WTC11 (cell line): Measurements from ENCODE around the gene KCNIP4. TPM values are rescaled to one million over a fixed set of nuclear protein-coding genes. Genes with fewer than 3 reads are reported as not detected.

Experiments used
- ATAC-seq: fragments of 200-7000 bp; cut with Tn5 transposase; 2 replicates; pipeline ENCODE4 v1.10.0; 2021; ENCODE audit warnings: mild to moderate bottlenecking, moderate library complexity
- CTCF ChIA-PET: fragments of 300-600 bp; sonication (Branson Sonifier 250); formaldehyde crosslinking; loops from one replicate; lab custom pipeline; 2021; ENCODE audit warnings: antibody characterized with exemption; lab: Charles Lee
- POLR2A ChIA-PET: fragments of 350-600 bp; sonication (Branson Sonifier 250); formaldehyde crosslinking; loops from one replicate; lab custom pipeline; 2021; ENCODE audit warnings: antibody characterized with exemption; lab: Charles Lee
- DNase-seq: peaks from one replicate; pipeline ENCODE4 v3.0.0; 2021; ENCODE audit warnings: low spot score
- H3K27ac Mint-ChIP-seq: 2 replicates; pipeline ENCODE4 v1.8.0; 2021; ENCODE audit warnings: mixed read lengths
- H3K27me3 Mint-ChIP-seq: 2 replicates; pipeline ENCODE4 v1.8.0; 2021; ENCODE audit warnings: low read depth, mild to moderate bottlenecking, moderate library complexity, mixed read lengths
- H3K36me3 Mint-ChIP-seq: 2 replicates; pipeline ENCODE4 v1.8.0; 2021; ENCODE audit warnings: mixed read lengths
- H3K4me1 Mint-ChIP-seq: 2 replicates; pipeline ENCODE4 v1.8.0; 2022; ENCODE audit warnings: mixed read lengths
- H3K4me3 Mint-ChIP-seq: 2 replicates; pipeline ENCODE4 v1.8.0; 2021; ENCODE audit warnings: mild to moderate bottlenecking, moderate library complexity, mixed read lengths
- H3K9me3 Mint-ChIP-seq: 2 replicates; pipeline ENCODE4 v1.8.0; 2021; ENCODE audit warnings: mixed read lengths
- CREB1 ChIP-seq: sonication (generic); formaldehyde crosslinking; IDR thresholded peaks from 2 replicates; pipeline ENCODE4 v1.8.0; 2023; ENCODE audit warnings: mild to moderate bottlenecking, missing genetic modification reagents
- ESRRA ChIP-seq: sonication (generic); formaldehyde crosslinking; IDR thresholded peaks from 2 replicates; pipeline ENCODE4 v1.8.1; 2022; ENCODE audit warnings: mild to moderate bottlenecking, missing genetic modification reagents, borderline replicate concordance
- GABPB1 ChIP-seq: sonication (generic); formaldehyde crosslinking; IDR thresholded peaks from 2 replicates; pipeline ENCODE4 v1.8.1; 2023; ENCODE audit warnings: mild to moderate bottlenecking, missing genetic modification reagents
- HMGA2 ChIP-seq: fragments of 250-450 bp; sonication (Bioruptor Pico); IDR thresholded peaks from 2 replicates; pipeline ENCODE4 v1.4.0; 2021; ENCODE audit warnings: mild to moderate bottlenecking, moderate library complexity
- IRF2 ChIP-seq: sonication (generic); formaldehyde crosslinking; IDR thresholded peaks from 2 replicates; pipeline ENCODE4 v1.8.0; 2022; ENCODE audit warnings: low read depth, missing genetic modification reagents, borderline replicate concordance
- KAT7 ChIP-seq: sonication (generic); formaldehyde crosslinking; IDR thresholded peaks from 2 replicates; pipeline ENCODE4 v1.8.1; 2023; ENCODE audit warnings: missing genetic modification reagents, mild to moderate bottlenecking, borderline replicate concordance
- SMAD4 ChIP-seq: sonication (generic); formaldehyde crosslinking; IDR thresholded peaks from 2 replicates; pipeline ENCODE4 v1.8.0; 2022; ENCODE audit warnings: mild to moderate bottlenecking, missing genetic modification reagents
- SP1 ChIP-seq: sonication (generic); formaldehyde crosslinking; conservative IDR thresholded peaks from 2 replicates; pipeline ENCODE4 v1.8.1; 2022; ENCODE audit warnings: missing genetic modification reagents
- TCF7 ChIP-seq: sonication (generic); formaldehyde crosslinking; IDR thresholded peaks from 2 replicates; pipeline ENCODE4 v1.8.0; 2022; ENCODE audit warnings: mild to moderate bottlenecking, low read depth, missing genetic modification reagents, moderate library complexity
- ZNF263 ChIP-seq: sonication (generic); formaldehyde crosslinking; IDR thresholded peaks from 2 replicates; pipeline ENCODE4 v1.8.1; 2022; ENCODE audit warnings: low read depth, mild to moderate bottlenecking, moderate library complexity, missing genetic modification reagents
- ZNF317 ChIP-seq: sonication (generic); formaldehyde crosslinking; IDR thresholded peaks from 2 replicates; pipeline ENCODE4 v1.8.1; 2023; ENCODE audit warnings: low read depth, mild to moderate bottlenecking, moderate library complexity, missing genetic modification reagents, borderline replicate concordance
- total RNA-seq: library from RNA; stranded (reverse); gene quantifications from 3 replicates; pipeline ENCODE4 v1.2.3, GENCODE V29; 2021
- TF ChIP-seq, protein P1 (sequence below): fragments of 250-450 bp; sonication (Bioruptor Pico); IDR thresholded peaks from 2 replicates; pipeline ENCODE4 v1.9.0; 2021; ENCODE audit warnings: mild to moderate bottlenecking, borderline replicate concordance
- TF ChIP-seq, protein P2 (sequence below): sonication (generic); formaldehyde crosslinking; IDR thresholded peaks from 2 replicates; pipeline ENCODE4 v1.8.1; 2022; ENCODE audit warnings: low read depth, missing genetic modification reagents, borderline replicate concordance
- TF ChIP-seq, protein P3 (sequence below): sonication (generic); formaldehyde crosslinking; IDR thresholded peaks from 2 replicates; pipeline ENCODE4 v1.8.0; 2022; ENCODE audit warnings: mild to moderate bottlenecking, missing genetic modification reagents
- TF ChIP-seq, protein P4 (sequence below): sonication (generic); formaldehyde crosslinking; IDR thresholded peaks from 2 replicates; pipeline ENCODE4 v1.8.0; 2023; ENCODE audit warnings: missing genetic modification reagents
- TF ChIP-seq, protein P5 (sequence below): sonication (generic); formaldehyde crosslinking; IDR thresholded peaks from 2 replicates; pipeline ENCODE4 v1.8.1; 2023; ENCODE audit warnings: mild to moderate bottlenecking, missing genetic modification reagents, moderate library complexity
- TF ChIP-seq, protein P6 (sequence below): sonication (generic); formaldehyde crosslinking; IDR thresholded peaks from 2 replicates; pipeline ENCODE4 v1.8.1; 2022; ENCODE audit warnings: mild to moderate bottlenecking, moderate library complexity, missing genetic modification reagents
- TF ChIP-seq, protein P7 (sequence below): fragments of 250-450 bp; sonication (Bioruptor Pico); IDR thresholded peaks from 2 replicates; pipeline ENCODE4 v1.9.0; 2021; ENCODE audit warnings: mild to moderate bottlenecking
- TF ChIP-seq, protein P8 (sequence below): sonication (generic); formaldehyde crosslinking; IDR thresholded peaks from 2 replicates; pipeline ENCODE4 v1.8.0; 2022; ENCODE audit warnings: mild to moderate bottlenecking, missing genetic modification reagents

Gene KCNIP4
- total RNA-seq, 1 experiment from 2014 or later, result not detected

DNA sequence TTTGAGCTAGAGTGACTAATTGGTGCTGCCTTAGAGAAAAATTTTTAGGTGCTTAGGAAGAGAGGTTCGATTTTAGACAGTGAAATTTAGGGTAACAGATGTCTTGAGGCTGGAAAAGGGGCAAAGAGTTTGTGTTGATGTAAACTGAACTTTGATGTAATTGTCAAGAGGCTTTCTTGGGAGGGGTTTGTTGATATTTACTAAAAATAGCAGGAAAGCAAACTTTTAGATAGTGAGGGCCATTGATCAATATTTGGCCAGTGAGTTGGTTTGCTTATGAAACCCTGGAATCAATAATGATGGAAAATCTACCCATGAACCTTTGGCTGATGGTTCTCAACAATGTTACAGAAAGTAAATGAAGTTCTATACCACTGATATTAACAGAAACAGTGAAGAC, 537.5 kb downstream of the KCNIP4 start:
- POLR2A ChIA-PET, result no interaction called here
- ATAC-seq, result no peak
- no peaks in the 10 kb centered on the region for H3K36me3 Mint-ChIP-seq
- no peak overlapping the region for H3K4me3 Mint-ChIP-seq
- no peaks in the 10 kb centered on the region for H3K9me3 Mint-ChIP-seq
- H3K27me3 Mint-ChIP-seq, result no peaks in the 10 kb centered on the region; the same call in 1 of the 2 replicates
- no peak overlapping the region for H3K27ac Mint-ChIP-seq
- DNase-seq, result no peak
- TF ChIP-seq SP1 (CRISPR knock-in tag) (no peak), TCF7 (CRISPR knock-in tag) (no peak), HMGA2 (CRISPR knock-in tag) (no peak), CREB1 (CRISPR knock-in tag) (no peak), GABPB1 (CRISPR knock-in tag) (no peak), KAT7 (CRISPR knock-in tag) (no peak), ZNF263 (CRISPR knock-in tag) (no peak), ZNF317 (CRISPR knock-in tag) (no peak), IRF2 (no peak), SMAD4 (CRISPR knock-in tag) (no peak), ESRRA (no peak)
- TF ChIP-seq, protein P1, sequence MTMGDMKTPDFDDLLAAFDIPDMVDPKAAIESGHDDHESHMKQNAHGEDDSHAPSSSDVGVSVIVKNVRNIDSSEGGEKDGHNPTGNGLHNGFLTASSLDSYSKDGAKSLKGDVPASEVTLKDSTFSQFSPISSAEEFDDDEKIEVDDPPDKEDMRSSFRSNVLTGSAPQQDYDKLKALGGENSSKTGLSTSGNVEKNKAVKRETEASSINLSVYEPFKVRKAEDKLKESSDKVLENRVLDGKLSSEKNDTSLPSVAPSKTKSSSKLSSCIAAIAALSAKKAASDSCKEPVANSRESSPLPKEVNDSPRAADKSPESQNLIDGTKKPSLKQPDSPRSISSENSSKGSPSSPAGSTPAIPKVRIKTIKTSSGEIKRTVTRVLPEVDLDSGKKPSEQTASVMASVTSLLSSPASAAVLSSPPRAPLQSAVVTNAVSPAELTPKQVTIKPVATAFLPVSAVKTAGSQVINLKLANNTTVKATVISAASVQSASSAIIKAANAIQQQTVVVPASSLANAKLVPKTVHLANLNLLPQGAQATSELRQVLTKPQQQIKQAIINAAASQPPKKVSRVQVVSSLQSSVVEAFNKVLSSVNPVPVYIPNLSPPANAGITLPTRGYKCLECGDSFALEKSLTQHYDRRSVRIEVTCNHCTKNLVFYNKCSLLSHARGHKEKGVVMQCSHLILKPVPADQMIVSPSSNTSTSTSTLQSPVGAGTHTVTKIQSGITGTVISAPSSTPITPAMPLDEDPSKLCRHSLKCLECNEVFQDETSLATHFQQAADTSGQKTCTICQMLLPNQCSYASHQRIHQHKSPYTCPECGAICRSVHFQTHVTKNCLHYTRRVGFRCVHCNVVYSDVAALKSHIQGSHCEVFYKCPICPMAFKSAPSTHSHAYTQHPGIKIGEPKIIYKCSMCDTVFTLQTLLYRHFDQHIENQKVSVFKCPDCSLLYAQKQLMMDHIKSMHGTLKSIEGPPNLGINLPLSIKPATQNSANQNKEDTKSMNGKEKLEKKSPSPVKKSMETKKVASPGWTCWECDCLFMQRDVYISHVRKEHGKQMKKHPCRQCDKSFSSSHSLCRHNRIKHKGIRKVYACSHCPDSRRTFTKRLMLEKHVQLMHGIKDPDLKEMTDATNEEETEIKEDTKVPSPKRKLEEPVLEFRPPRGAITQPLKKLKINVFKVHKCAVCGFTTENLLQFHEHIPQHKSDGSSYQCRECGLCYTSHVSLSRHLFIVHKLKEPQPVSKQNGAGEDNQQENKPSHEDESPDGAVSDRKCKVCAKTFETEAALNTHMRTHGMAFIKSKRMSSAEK (CRISPR knock-in tag), result no peak
- TF ChIP-seq, protein P2, sequence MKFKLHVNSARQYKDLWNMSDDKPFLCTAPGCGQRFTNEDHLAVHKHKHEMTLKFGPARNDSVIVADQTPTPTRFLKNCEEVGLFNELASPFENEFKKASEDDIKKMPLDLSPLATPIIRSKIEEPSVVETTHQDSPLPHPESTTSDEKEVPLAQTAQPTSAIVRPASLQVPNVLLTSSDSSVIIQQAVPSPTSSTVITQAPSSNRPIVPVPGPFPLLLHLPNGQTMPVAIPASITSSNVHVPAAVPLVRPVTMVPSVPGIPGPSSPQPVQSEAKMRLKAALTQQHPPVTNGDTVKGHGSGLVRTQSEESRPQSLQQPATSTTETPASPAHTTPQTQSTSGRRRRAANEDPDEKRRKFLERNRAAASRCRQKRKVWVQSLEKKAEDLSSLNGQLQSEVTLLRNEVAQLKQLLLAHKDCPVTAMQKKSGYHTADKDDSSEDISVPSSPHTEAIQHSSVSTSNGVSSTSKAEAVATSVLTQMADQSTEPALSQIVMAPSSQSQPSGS (CRISPR knock-in tag), result no peak
- TF ChIP-seq, protein P3, sequence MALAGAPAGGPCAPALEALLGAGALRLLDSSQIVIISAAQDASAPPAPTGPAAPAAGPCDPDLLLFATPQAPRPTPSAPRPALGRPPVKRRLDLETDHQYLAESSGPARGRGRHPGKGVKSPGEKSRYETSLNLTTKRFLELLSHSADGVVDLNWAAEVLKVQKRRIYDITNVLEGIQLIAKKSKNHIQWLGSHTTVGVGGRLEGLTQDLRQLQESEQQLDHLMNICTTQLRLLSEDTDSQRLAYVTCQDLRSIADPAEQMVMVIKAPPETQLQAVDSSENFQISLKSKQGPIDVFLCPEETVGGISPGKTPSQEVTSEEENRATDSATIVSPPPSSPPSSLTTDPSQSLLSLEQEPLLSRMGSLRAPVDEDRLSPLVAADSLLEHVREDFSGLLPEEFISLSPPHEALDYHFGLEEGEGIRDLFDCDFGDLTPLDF (CRISPR knock-in tag), result no peak
- TF ChIP-seq, protein P4, sequence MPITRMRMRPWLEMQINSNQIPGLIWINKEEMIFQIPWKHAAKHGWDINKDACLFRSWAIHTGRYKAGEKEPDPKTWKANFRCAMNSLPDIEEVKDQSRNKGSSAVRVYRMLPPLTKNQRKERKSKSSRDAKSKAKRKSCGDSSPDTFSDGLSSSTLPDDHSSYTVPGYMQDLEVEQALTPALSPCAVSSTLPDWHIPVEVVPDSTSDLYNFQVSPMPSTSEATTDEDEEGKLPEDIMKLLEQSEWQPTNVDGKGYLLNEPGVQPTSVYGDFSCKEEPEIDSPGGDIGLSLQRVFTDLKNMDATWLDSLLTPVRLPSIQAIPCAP, result no peak
- TF ChIP-seq, protein P5, sequence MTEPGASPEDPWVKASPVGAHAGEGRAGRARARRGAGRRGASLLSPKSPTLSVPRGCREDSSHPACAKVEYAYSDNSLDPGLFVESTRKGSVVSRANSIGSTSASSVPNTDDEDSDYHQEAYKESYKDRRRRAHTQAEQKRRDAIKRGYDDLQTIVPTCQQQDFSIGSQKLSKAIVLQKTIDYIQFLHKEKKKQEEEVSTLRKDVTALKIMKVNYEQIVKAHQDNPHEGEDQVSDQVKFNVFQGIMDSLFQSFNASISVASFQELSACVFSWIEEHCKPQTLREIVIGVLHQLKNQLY, result no peak
- TF ChIP-seq, protein P6, sequence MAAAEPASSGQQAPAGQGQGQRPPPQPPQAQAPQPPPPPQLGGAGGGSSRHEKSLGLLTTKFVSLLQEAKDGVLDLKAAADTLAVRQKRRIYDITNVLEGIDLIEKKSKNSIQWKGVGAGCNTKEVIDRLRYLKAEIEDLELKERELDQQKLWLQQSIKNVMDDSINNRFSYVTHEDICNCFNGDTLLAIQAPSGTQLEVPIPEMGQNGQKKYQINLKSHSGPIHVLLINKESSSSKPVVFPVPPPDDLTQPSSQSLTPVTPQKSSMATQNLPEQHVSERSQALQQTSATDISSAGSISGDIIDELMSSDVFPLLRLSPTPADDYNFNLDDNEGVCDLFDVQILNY (CRISPR knock-in tag), result no peak
- TF ChIP-seq, protein P7, sequence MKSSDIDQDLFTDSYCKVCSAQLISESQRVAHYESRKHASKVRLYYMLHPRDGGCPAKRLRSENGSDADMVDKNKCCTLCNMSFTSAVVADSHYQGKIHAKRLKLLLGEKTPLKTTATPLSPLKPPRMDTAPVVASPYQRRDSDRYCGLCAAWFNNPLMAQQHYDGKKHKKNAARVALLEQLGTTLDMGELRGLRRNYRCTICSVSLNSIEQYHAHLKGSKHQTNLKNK (CRISPR knock-in tag), result no peak
- TF ChIP-seq, protein P8, sequence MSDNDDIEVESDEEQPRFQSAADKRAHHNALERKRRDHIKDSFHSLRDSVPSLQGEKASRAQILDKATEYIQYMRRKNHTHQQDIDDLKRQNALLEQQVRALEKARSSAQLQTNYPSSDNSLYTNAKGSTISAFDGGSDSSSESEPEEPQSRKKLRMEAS (CRISPR knock-in tag), result no peak
- CTCF ChIA-PET, result no interaction called here
- no peaks in the 10 kb centered on the region for H3K4me1 Mint-ChIP-seq
